Activated T-cell treated with anti-CD3 and anti-CD28 coated beads for 4 hours (primary cell): ENCODE measurements around the gene CBLB.
"Not testable (repeated sequence)": the region's sequence is repeated elsewhere in the genome, so short reads cannot be mapped to it uniquely, and the experiment has no call there.

Experiments
- DNase-seq: peaks from one replicate; pipeline ENCODE4 v3.0.0-alpha.2; 2020

The CBLB gene

DNA sequence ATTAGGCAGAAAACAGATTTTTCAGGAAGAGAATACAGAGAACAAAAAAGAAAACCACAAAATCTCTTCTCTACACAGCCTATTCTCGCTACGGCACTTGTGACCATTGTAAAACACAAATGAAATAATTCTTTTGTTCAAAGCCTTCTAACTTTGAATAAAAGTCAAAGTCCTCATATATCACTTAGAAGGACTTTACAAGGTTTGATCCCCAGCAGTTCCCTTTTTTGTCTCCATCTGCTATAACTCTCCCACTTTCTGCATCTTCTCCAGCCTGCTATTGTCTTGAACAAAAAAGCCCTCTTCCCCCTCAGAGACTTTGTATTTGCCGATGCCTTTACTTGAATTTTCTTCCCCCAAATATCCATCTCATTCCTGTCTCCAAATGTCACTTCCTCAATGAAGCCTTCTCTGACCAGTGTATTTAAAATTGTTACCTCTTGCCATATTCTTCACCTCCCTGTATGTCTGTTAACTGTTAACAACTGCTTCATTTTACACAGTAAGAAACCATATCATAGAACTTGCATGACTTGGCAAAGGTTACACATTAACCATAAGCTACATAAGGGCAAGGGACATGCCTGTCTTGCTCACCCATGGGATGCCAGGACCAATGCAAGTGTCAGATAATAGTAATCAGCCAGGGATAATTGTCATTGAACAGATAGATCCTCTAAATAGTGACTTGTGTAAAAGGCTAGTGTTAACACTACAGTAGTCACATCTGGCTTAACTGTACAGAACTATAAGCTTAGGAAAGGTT is 122.4 kb downstream of the CBLB start:
- no peak for DNase-seq

DNA sequence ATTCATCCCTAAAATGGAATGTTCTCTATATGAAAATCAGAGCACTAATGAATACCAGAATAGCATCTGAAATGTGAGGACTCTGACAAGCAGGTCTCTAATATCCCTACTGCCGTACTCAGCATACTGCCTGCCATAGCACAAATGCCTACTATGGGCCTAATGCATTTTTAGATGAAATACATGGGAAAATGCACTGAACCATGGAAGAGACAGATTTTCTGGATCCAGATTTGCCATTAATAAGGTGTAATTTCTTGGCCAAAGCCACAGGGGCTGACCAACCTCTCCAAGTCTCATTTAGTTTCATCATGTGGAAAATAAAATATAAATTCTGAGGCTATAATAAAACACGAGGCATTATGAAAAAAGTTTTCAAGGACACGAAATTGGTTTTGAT is 123.8 kb downstream of the CBLB start:
- no peak for DNase-seq

GRCh38 chr3:105744202-105744601 is 124.6 kb downstream of the CBLB start:
- DNase-seq = no peak

GRCh38 chr3:105733356-105733755 is 135.5 kb downstream of the CBLB start:
- DNase-seq = no peak

GRCh38 chr3:105731686-105732085 is 137.1 kb downstream of the CBLB start:
- no peak for DNase-seq

GRCh38 chr3:105730801-105731354 is 137.9 kb downstream of the CBLB start:
- no peak for DNase-seq

- no peak for DNase-seq
These were observed 139.1 kb downstream of the CBLB start for GRCh38 chr3:105729667-105730066.

- no peak for DNase-seq
These were observed 140.0 kb downstream of the CBLB start for GRCh38 chr3:105728771-105729312.

DNA sequence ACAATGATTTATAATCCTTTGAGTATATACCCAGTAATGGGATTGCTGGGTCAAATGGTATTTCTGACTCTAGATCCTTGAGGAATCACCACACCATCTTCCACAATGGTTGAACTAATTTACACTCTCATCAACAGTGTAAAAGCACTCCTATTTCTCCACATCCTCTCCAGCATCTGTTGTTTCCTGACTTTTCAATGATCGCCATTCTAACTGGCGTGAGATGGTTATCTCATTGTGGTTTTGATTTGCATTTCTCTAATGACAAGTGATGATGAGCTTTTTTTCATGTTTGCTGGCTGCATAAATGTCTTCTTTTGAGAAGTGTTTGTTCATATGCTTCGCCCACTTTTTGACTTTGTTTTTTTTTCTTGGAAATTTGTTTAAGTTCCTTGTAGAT is 141.8 kb downstream of the CBLB start:
- not testable (repeated sequence) for DNase-seq

DNA sequence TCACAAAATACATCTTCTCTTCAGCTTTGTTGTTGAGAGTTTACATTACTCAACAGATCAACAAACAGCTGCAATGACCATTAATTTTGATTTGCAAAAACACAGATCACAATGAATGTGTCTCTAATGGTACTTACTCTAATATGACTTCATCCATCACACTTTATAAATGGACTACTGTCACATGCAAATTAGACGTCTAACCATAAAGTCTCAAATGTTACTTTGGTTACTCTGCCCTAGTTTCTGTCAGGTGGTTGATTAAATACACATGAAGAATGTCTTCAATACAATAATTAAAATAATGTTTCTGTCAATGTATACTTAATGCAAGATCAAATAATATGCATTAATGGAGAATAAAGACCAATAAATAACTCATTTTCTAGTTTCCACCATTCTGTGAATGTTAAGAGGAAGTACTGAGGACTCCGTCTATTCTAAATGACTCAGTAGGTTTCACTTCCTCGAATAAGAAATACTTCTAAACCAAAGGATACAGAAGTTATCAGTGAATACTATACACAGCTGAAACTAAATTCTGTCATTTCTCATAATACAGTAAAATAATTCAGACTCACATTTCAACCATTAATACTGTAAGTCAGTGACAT is 145.8 kb downstream of the CBLB start:
- DNase-seq = no peak

DNA sequence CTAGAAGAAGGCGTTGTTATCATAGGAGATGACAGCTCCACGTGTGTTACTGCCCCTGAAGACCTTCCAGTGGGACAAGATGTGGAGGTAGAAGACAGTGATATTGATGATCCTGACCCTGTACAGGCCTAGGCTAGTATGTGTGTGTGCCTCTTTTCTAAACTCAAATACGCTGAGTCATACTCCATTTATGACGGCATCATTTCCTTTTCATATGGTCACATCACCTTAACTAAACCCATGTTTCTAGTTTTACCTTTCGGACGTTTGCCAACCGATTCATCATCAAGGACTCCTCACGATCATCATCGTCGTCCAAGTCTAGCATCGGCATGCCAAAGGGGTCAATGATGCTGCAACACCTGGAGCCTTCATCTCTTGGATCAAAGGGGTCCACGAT is 149.0 kb downstream of the CBLB start:
- DNase-seq = no peak

- DNase-seq = no peak
These were observed 153.4 kb downstream of the CBLB start for GRCh38 chr3:105715372-105715771.

DNA sequence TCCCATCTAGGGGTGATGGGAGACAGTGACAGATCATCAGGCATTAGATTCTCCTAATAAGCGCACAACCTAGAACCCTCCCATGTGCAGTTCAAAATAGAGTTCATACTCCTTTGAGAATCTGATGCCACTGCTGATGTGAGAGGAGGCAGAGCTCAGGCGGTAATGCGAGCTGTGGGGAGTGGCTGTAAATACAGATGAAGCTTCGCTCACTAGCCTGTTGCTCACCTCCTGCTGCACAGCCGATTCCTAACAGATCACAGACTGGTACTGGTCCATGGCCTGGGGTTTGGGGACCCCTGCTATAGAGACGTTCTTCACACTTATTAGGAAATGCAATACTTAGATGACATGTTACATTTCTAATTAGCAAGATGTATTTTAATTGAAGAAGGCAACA is 154.4 kb downstream of the CBLB start:
- no peak for DNase-seq

GRCh38 chr3:105708980-105709379 is 159.8 kb downstream of the CBLB start:
- DNase-seq = no peak

DNA sequence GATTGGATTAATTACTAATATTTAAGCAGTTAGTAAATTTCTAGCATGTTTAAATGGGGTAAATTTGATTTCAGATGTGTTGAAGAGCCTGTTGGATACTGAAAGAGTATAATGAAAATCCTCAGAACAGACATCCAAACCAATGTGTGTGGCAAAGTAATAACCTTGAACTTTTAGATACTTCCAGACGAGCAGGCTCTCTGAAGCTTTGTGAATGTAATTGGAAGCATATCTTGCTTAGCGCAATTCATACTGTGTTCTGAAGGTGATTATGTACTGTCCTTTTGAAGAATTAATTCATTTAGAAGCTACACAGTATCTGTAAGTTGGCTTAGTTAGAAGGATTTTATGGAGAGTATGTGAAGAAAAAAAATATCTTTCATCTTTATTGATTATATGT is 161.8 kb downstream of the CBLB start:
- DNase-seq = no peak

GRCh38 chr3:105704726-105705410 is 163.9 kb downstream of the CBLB start:
- DNase-seq = no peak

GRCh38 chr3:105700575-105700974 is 168.2 kb downstream of the CBLB start:
- DNase-seq = peak; percentile 4

DNA sequence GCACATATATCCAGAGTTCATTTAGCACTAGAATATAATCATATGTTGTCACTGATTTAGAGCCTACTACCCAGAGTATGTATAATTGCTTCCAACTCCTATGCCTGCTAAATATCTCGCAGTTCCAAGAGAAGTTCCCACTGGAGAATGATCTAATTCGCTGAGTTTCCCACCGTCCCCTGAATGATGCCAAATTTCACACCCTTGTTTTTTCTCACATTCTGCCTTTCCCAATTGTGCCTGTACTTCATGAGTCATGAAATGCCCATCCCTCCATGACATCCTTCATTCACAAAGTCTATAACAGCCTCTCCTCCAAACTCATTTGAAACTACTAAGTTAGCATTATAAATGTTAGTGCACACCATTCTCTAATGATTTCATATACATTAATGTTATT is 177.2 kb downstream of the CBLB start:
- no peak for DNase-seq

DNA sequence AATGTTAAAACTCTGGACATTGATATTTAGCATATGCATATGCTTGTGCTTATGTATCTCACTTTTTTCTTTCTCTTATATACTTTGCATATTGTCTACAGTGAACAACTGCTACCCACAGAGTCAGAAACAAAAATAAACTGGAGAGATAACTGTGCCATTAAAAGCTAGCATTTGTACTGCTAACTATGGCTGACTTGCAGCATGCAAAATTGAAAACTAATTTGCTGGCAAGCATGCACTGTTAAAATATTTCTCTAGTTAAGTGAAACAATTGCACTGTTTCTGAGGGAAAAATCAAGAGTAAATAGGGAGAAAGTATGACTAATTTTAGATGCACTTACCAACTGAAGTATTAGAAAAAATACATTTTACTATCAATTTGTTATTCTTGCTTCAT is 177.8 kb downstream of the CBLB start:
- no peak for DNase-seq

- no peak for DNase-seq
These were observed 180.0 kb downstream of the CBLB start for GRCh38 chr3:105688821-105689220.

DNA sequence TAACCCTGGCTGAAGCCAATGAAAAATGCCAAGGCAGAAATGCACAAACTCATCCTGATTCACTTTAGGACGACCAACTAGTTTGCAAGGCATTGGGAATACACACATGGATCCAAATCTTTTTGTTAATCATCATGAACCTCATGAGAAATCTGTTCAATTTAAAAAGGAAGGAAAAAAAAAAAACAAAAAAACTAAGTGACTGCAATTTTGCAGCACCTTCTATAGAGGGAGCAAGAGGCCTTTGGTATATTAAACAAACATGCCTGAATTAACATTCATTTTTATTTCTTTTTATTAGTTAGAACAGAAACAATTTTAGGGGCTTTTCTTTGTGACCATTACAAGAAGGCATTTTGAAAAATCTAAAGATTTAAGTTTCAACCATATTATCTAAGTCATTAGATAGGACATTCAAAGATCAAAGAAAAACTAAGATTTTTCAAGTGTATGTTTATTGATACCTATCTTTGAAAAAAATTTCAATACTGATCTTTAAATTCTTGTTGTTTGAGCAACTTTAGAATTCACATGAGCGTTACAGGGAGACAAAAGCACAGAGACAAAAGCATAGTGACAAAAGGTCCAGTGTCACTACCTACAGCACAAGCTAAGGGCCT is 182.4 kb downstream of the CBLB start:
- DNase-seq = no peak

- DNase-seq = no peak
These were observed 188.9 kb downstream of the CBLB start for GRCh38 chr3:105679951-105680350.

- no peak for DNase-seq
These were observed 190.8 kb downstream of the CBLB start for GRCh38 chr3:105678017-105678416.
